VCaP (cell line): ENCODE results near the gene TLCD1.

ENCODE experiments used
- H3K27ac ChIP-seq: fragments of 450-650 bp; 2 replicates; pipeline ENCODE4 v1.5.1; 2017
- TF ChIP-seq, protein P1 (sequence below): fragments of 450-650 bp; conservative IDR thresholded peaks from 2 replicates; pipeline ENCODE4 v1.5.1; 2017; ENCODE audit warnings: mild to moderate bottlenecking, moderate library complexity

TLCD1 gene

DNA sequence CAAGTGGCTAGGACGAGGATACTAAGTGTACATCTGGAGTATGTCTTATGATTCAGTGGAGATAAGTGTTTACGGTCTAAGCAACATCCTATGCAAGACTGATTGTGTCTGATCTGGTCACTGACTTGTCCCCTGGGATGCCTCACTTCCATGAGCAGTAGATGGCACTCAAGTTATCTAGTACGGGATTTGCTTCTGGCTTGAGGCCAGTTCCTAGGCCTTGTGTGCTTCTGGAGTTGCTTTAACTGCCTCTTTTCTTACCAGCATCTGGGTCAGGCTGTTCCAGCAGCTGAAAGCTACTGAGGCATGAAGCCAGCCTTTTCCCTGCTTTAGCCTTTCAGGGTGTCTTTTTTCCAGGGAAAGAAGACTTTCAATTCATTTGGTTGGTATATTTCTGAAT is 41.1 kb downstream of the TLCD1 start:
- TF ChIP-seq, protein P1, sequence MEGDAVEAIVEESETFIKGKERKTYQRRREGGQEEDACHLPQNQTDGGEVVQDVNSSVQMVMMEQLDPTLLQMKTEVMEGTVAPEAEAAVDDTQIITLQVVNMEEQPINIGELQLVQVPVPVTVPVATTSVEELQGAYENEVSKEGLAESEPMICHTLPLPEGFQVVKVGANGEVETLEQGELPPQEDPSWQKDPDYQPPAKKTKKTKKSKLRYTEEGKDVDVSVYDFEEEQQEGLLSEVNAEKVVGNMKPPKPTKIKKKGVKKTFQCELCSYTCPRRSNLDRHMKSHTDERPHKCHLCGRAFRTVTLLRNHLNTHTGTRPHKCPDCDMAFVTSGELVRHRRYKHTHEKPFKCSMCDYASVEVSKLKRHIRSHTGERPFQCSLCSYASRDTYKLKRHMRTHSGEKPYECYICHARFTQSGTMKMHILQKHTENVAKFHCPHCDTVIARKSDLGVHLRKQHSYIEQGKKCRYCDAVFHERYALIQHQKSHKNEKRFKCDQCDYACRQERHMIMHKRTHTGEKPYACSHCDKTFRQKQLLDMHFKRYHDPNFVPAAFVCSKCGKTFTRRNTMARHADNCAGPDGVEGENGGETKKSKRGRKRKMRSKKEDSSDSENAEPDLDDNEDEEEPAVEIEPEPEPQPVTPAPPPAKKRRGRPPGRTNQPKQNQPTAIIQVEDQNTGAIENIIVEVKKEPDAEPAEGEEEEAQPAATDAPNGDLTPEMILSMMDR, result peak; percentile 91
- H3K27ac ChIP-seq, result peak overlapping the region; percentile 45

DNA sequence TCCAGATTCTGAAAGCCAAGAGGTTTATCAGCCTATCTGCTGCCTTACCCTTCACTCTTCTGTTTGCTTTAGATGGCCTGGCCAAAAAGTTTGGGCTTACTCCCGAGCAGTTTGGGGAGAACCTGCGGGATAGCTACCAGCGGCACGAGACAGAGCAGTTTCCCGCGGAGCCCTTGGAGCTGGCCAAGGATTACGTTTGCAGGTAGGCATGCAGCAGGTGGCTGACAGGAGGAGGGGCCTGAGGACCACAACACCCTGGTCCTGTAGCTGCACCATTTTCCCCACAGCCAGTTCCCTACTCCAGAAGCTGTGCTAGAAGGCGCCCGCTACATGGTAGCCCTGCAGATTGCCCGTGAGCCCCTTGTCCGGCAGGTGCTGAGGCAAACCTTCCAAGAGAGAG is 43.4 kb downstream of the TLCD1 start:
- H3K27ac ChIP-seq, result peak overlapping the region; percentile 45
- TF ChIP-seq, protein P1, result no peak

DNA sequence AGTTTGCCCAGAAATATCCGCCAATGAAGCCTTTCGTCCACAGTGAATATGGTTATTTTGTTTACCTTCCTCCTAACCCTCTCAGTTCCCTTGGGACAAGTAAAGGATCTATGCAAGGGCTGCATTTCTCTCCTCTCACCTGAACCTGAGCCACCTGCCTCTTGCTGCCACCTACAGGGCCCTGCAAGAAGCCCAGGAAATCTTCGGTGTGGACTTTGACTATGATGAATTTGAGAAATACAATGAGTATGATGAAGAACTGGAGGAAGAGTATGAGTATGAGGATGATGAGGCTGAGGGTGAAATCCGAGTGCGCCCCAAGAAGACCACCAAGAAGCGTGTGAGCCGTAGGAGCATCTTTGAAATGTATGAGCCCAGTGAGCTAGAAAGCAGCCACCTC is 50.1 kb downstream of the TLCD1 start:
- TF ChIP-seq, protein P1, result peak; percentile 99
- peak overlapping the region; percentile 57 for H3K27ac ChIP-seq

DNA sequence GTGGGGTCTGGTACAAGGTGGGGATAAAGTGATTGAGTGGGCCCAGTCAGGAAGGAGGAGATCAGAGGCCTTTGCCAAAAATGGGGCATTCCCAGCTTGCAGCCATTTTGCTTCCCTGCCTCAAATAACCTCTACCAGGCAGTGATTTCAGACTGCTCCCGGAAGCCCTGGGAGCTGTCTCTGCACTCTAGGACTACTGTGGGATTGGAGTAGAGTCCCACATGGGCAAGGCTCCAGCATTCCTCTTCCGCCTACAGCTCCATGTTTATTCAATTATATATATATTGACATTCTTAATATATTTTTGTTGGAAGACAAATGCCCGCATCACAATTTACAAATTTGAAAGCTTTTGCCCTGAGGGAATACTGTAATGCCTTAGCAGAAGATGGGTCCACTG is 50.5 kb downstream of the TLCD1 start:
- TF ChIP-seq, protein P1, result no peak
- H3K27ac ChIP-seq, result peak overlapping the region; percentile 57
